Muscle of leg (tissue), 11 donors: ENCODE results near the gene LRFN4. TPM values are rescaled to one million over a fixed set of nuclear protein-coding genes. Genes with fewer than 3 reads are reported as not detected.
A peak's percentile ranks its signal among the peaks of the same experiment; 100 is the strongest.
"Not testable (repeated sequence)": the region's sequence is repeated elsewhere in the genome, so short reads cannot be mapped to it uniquely, and the experiment has no call there.

ENCODE experiments used
- DNase-seq: peaks from one replicate; pipeline ENCODE4 v3.0.0; 2013
- H3K27ac ChIP-seq: one replicate; pipeline ENCODE4 v1.5.1; 2013; ENCODE audit warnings: mild to moderate bottlenecking, low read length, control low read depth
- H3K27me3 ChIP-seq: one replicate; pipeline ENCODE4 v1.6.1; 2013; ENCODE audit warnings: low read length; ENCODE audit not compliant: control insufficient read depth, insufficient read depth
- H3K36me3 ChIP-seq: one replicate; pipeline ENCODE4 v1.6.1; 2013; ENCODE audit warnings: low read length; ENCODE audit not compliant: control insufficient read depth, insufficient read depth
- H3K4me1 ChIP-seq: one replicate; pipeline ENCODE4 v1.6.1; 2013; ENCODE audit warnings: low read length; ENCODE audit not compliant: control insufficient read depth, insufficient read depth
- H3K4me3 ChIP-seq: one replicate; pipeline ENCODE4 v1.5.1; 2013; ENCODE audit warnings: low read length, control low read depth
- H3K9me3 ChIP-seq: replicated peaks from 2 replicates; pipeline ENCODE4 v1.6.1; 2013; ENCODE audit warnings: low read depth, low read length; ENCODE audit not compliant: control insufficient read depth
- WGBS: methylation state at CpG from one replicate; pipeline ENCODE4 v1.1.5; 2013; ENCODE audit warnings: missing lambda C conversion rate; ENCODE audit not compliant: insufficient coverage; 5-methylcytosine and 5-hydroxymethylcytosine counted together
- polyA plus RNA-seq, 8 donors: library from polyadenylated mRNA; unstranded; fragments of 120-200 nt; gene quantifications; one replicate each; pipeline versions ENCODE4 v1.2.1 to v1.2.3, GENCODE V29; 2013; ENCODE audit warnings: inconsistent platforms in 1 of 8, low replicate concordance in 1 of 8; ENCODE audit not compliant: insufficient read length in 8 of 8, insufficient read depth in 1 of 8
- total RNA-seq: library from RNA; stranded (reverse); fragments of 120-200 nt; gene quantifications from one replicate; pipeline ENCODE4 v1.2.4, GENCODE V29; 2013

LRFN4 gene
- total and polyA plus RNA-seq, 9 donors: 24.0 to 35.7 (median 31.5) TPM

DNA sequence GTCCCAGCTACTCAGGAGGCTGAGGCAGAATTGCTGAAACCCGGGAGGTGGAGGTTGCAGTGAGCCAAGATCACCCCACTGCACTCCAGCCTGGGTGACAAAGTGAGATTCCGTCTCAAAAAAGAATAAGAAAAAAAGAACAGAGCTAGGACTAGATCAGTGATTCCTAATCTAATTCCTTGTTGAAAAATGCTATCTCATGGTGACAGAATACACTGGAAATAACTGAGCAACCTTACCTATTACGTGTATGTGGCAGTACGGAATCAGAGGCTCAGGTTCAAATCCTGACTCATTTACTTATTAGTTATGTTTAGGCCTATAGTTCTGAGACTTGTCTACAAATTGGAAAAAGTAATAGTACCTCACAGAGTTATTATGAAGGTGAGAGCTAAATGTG lies 33.2 kb upstream of the LRFN4 start:
- 100% methylated on average over 1 of the region's 4 CpGs for WGBS
- no peak for DNase-seq
- Histone ChIP-seq H3K9me3 (no peaks in the 10 kb centered on the region), H3K27me3 (no peaks in the 10 kb centered on the region), H3K4me1 (no peaks in the 10 kb centered on the region), H3K27ac (no peak overlapping the region), H3K36me3 (peaks cover 6% of the 10 kb centered on the region), H3K4me3 (no peak overlapping the region)

DNA sequence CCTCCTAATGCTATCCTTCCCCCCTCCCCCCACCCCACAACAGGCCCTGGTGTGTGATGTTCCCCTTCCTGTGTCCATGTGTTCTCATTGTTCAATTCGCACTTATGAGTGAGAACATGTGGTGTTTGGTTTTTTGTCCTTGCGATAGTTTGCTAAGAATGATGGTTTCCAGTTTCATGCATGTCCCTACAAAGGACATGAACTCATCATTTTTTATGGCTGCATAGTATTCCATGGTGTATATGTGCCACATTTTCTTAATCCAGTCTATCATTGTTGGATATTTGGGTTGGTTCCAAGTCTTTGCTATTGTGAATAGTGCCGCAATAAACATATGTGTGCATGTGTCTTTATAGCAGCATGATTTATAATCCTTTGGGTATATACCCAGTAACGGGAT lies 32.3 kb upstream of the LRFN4 start:
- DNase-seq, H3K27ac ChIP-seq, H3K9me3 ChIP-seq, H3K27me3 ChIP-seq, H3K36me3 ChIP-seq, H3K4me1 ChIP-seq, H3K4me3 ChIP-seq: not testable (repeated sequence)
- WGBS: no CpG with 5 or more reads among the region's 4 CpGs

DNA sequence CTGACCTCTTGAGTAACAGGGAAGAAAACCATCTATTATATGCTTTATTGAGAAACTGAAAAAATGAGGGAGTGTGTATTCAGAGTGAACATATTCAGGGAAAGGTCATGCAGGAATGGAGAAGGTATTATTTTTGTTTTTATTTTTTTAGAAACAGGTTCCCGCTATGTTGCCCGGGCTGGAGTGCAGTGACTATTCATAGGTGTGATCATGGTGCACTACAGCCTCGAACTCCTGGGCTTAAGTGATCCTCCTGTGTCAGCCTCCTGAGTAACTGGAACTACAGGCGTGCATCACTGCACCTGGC lies 22.4 kb upstream of the LRFN4 start:
- Histone ChIP-seq H3K27me3 (no peaks in the 10 kb centered on the region), H3K9me3 (no peaks in the 10 kb centered on the region), H3K27ac (no peak overlapping the region), H3K36me3 (peaks cover 11% of the 10 kb centered on the region), H3K4me1 (no peaks in the 10 kb centered on the region), H3K4me3 (no peak overlapping the region)
- DNase-seq: no peak
- 64% methylated on average over 3 of the region's 4 CpGs for WGBS

GRCh38 chr11:66834943-66835342 lies 21.9 kb upstream of the LRFN4 start:
- Histone ChIP-seq H3K27me3 (no peaks in the 10 kb centered on the region), H3K4me1 (no peaks in the 10 kb centered on the region), H3K27ac (no peak overlapping the region), H3K9me3 (no peaks in the 10 kb centered on the region), H3K36me3 (peaks cover 12% of the 10 kb centered on the region), H3K4me3 (no peak overlapping the region)
- no peak for DNase-seq
- WGBS: 88% methylated on average over 3 of the region's 5 CpGs

- Histone ChIP-seq H3K4me3 (no peak overlapping the region), H3K27ac (no peak overlapping the region), H3K9me3 (no peaks in the 10 kb centered on the region), H3K27me3 (no peaks in the 10 kb centered on the region), H3K36me3 (peaks cover 15% of the 10 kb centered on the region), H3K4me1 (no peaks in the 10 kb centered on the region)
- DNase-seq: no peak
- WGBS: no CpG with 5 or more reads among the region's 12 CpGs
These were observed 21.0 kb upstream of the LRFN4 start for GRCh38 chr11:66835768-66836405.

GRCh38 chr11:66840317-66841091 lies 16.4 kb upstream of the LRFN4 start:
- no peak for DNase-seq
- H3K36me3 ChIP-seq: peaks cover 34% of the 10 kb centered on the region
- peaks cover 23% of the 10 kb centered on the region for H3K4me1 ChIP-seq
- no peak overlapping the region for H3K4me3 ChIP-seq
- WGBS: 85% methylated on average over 4 of the region's 4 CpGs
- H3K27me3 ChIP-seq: no peaks in the 10 kb centered on the region
- H3K27ac ChIP-seq: no peak overlapping the region
- H3K9me3 ChIP-seq: no peaks in the 10 kb centered on the region

GRCh38 chr11:66841861-66842260 lies 15.0 kb upstream of the LRFN4 start:
- WGBS: 93% methylated on average over 7 of the region's 7 CpGs
- H3K4me1 ChIP-seq: peaks cover 23% of the 10 kb centered on the region

DNA sequence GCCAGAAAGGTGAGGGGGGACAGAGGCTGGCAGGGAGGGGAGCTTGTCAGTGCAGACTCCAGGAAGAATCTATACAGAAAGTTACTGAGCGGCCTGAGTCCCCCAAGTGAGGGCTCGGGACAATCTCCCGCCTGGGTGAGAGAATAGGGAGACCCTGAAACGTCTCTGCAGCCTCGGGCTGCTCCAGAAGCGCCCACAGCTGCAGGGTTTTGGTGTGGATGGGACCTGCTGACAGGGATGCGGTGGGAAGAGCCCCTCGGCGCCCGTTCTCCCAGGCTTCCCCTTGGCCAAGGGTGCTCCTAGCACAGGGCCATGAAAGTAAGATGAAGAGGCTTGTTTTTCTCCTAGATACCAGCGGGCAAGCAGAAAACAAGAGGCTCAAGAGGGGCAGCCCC lies 14.4 kb upstream of the LRFN4 start:
- peaks cover 23% of the 10 kb centered on the region for H3K4me1 ChIP-seq
- H3K9me3 ChIP-seq: no peaks in the 10 kb centered on the region
- H3K4me3 ChIP-seq: peak overlapping the region; percentile 100
- peak overlapping the region; percentile 69 for H3K27ac ChIP-seq
- no peaks in the 10 kb centered on the region for H3K27me3 ChIP-seq
- peaks cover 50% of the 10 kb centered on the region for H3K36me3 ChIP-seq
- no peak for DNase-seq
- WGBS: 0% methylated on average over 7 of the region's 11 CpGs

More at GRCh38 chr11:66841861-66842260, 15.0 kb upstream of the LRFN4 start:
- Histone ChIP-seq H3K27ac (no peak overlapping the region), H3K27me3 (no peaks in the 10 kb centered on the region), H3K4me3 (peak overlapping the region; percentile 100), H3K36me3 (peaks cover 47% of the 10 kb centered on the region), H3K9me3 (no peaks in the 10 kb centered on the region)
- DNase-seq: no peak

DNA sequence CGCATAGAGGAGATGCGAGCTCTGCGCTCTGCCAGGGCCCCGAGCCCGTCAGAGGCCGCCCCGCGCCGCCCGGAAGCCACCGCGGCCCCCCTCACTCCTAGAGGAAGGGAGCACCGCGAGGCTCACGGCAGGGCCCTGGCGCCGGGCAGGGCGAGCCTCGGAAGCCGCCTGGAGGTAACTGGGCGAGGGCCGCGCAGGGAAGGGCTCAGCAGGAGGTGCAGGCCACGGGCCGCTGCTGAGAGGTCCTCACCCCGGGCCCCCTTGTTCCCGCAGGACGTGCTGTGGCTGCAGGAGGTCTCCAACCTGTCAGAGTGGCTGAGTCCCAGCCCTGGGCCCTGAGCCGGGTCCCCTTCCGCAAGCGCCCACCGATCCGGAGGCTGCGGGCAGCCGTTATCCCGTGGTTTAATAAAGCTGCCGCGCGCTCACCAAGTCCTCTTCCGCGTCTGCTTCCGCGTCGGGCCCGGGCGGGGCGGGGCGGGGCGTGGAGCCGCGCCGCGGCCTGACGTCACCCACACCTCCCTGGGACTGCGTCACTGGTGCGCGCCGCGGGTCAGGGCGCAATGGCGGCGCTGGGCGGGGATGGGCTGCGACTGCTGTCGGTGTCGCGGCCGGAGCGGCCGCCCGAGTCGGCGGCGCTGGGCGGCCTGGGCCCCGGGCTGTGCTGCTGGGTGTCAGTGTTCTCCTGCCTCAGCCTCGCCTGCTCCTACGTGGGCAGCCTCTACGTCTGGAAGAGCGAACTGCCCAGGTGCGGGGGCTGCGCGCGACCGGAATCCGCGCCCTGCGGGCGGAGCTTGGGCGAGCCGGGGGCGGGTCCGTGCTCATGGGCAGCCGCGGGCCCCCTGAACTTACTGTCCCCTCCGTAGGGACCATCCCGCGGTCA lies 13.7 kb upstream of the LRFN4 start, which contains the start of gene RCE1:
Gene RCE1, plus strand, starts transcription at position 546 of the 880 bp plus-strand sequence. Its CDS starts 15 bp downstream, at position 561.
- Histone ChIP-seq H3K4me1 (peaks cover 23% of the 10 kb centered on the region), H3K4me3 (peak within 1 kb of the TSS; percentile 100), H3K27me3 (no peaks in the 10 kb centered on the region), H3K27ac (peak within 1 kb of the TSS; percentile 98), H3K9me3 (no peaks in the 10 kb centered on the region), H3K36me3 (peaks cover 52% of the 10 kb centered on the region)
- DNase-seq: peak; percentile 97
- WGBS: under 1% methylated on average over 98 of the region's 98 CpGs
